Tibial nerve (tissue), 4 donors: Measurements from ENCODE around the gene HPS4. TPM values are rescaled to one million over a fixed set of nuclear protein-coding genes. Genes with fewer than 3 reads are reported as not detected.

Source experiments
- DNase-seq, 2 donors: peaks; one replicate each; pipeline ENCODE4 v3.0.0-alpha.2; 2019; ENCODE audit warnings: low spot score in 2 of 2
- H3K27ac ChIP-seq, 4 donors: fragments of 200-600 bp; sonication (generic) in 3 of 4; one replicate each; pipeline ENCODE4 v1.5.1; 2017 to 2019; ENCODE audit warnings: mild to moderate bottlenecking in 1 of 4
- H3K27me3 ChIP-seq, 2 donors: fragments of 200-600 bp; sonication (generic) in 1 of 2; one replicate each; pipeline versions ENCODE4 v1.5.1 to v1.6.0; 2017 to 2019
- H3K36me3 ChIP-seq, 3 donors: fragments of 200-600 bp; sonication (generic); one replicate each; pipeline ENCODE4 v1.5.1; 2018 to 2019
- H3K4me1 ChIP-seq, 4 donors: fragments of 200-600 bp; sonication (generic) in 3 of 4; one replicate each; pipeline ENCODE4 v1.5.1; 2017 to 2019
- H3K4me3 ChIP-seq, 4 donors: fragments of 200-600 bp; sonication (generic) in 3 of 4; one replicate each; pipeline ENCODE4 v1.5.1; 2017 to 2019; ENCODE audit warnings: mild to moderate bottlenecking in 1 of 4, moderate library complexity in 1 of 4
- H3K9me3 ChIP-seq, 4 donors: fragments of 200-600 bp; sonication (generic) in 3 of 4; one replicate each; pipeline ENCODE4 v1.5.1; 2017 to 2019
- CTCF ChIP-seq, 5 experiments: fragments of 200-600 bp in 3 of 5; fragments of 450-650 bp in 2 of 5; sonication (generic) in 3 of 5; IDR thresholded peaks; one replicate each; pipeline ENCODE4 v1.5.1; 2016 to 2019; ENCODE audit warnings: antibody characterized with exemption in 5 of 5, mild to moderate bottlenecking in 3 of 5, moderate library complexity in 2 of 5
- EP300 ChIP-seq, 2 donors: sonication (generic); formaldehyde crosslinking; IDR thresholded peaks; one replicate each; pipeline ENCODE4 v1.6.1; 2017; ENCODE audit warnings: antibody characterized with exemption in 2 of 2, mild to moderate bottlenecking in 1 of 2
- POLR2A ChIP-seq, 2 donors: fragments of 450-650 bp; IDR thresholded peaks; one replicate each; pipeline ENCODE4 v1.6.1; 2017; ENCODE audit warnings: antibody characterized with exemption in 2 of 2, mild to moderate bottlenecking in 2 of 2, moderate library complexity in 2 of 2
- WGBS, 2 donors: methylation state at CpG; one replicate each; pipeline ENCODE4 v1.1.5; 2018; 5-methylcytosine and 5-hydroxymethylcytosine counted together
- total RNA-seq, 4 donors: library from RNA; depleted of rRNA; stranded (reverse); fragments of >200 nt; gene quantifications; one replicate each; pipeline ENCODE4 v1.1.0, GENCODE V29; 2016

Gene HPS4
- total RNA-seq, 4 donors from 2014 or later = 32.7 to 62.3 (median 46.0) TPM

- Histone ChIP-seq H3K27me3 (no peaks in the 10 kb centered on the region), H3K27ac (no peak overlapping the region), H3K4me3 (no peak overlapping the region), H3K36me3 (peaks cover 3 to 89% (median 14%) of the 10 kb centered on the region in 3 donors), H3K4me1 (no peaks in the 10 kb centered on the region), H3K9me3 (no peaks in the 10 kb centered on the region)
- no peak for DNase-seq
- TF ChIP-seq EP300 (IDR thresholded peaks at IDR 0.05) (no peak), CTCF (IDR thresholded peaks at IDR 0.05) (no peak), POLR2A (IDR thresholded peaks at IDR 0.05) (no peak)
- 86 to 88% methylated on average over 5 of the region's 5 CpGs for WGBS, 2 donors
These were observed 29.6 kb downstream of the HPS4 start for GRCh38 chr22:26453812-26454500.

- no peaks in the 10 kb centered on the region for H3K27me3 ChIP-seq
- no peak for DNase-seq
- no peak overlapping the region for H3K4me3 ChIP-seq
- WGBS, 2 donors = 91 to 98% methylated on average over 9 of the region's 9 CpGs
- H3K9me3 ChIP-seq = no peaks in the 10 kb centered on the region
- no peak overlapping the region for H3K27ac ChIP-seq
- TF ChIP-seq EP300 (IDR thresholded peaks at IDR 0.05) (no peak), POLR2A (IDR thresholded peaks at IDR 0.05) (no peak)
- H3K4me1 ChIP-seq = no peaks in the 10 kb centered on the region
- H3K36me3 ChIP-seq = peaks cover 3 to 82% (median 14%) of the 10 kb centered on the region in 3 donors
These were observed 30.4 kb downstream of the HPS4 start for GRCh38 chr22:26453216-26453615.

GRCh38 chr22:26452236-26453016 lies 31.2 kb downstream of the HPS4 start:
- DNase-seq = no peak
- Histone ChIP-seq H3K9me3 (no peaks in the 10 kb centered on the region), H3K27ac (no peak overlapping the region), H3K36me3 (peaks cover 3 to 74% (median 14%) of the 10 kb centered on the region in 3 donors), H3K4me1 (no peaks in the 10 kb centered on the region), H3K4me3 (no peak overlapping the region), H3K27me3 (no peaks in the 10 kb centered on the region)
- 92 to 95% methylated on average over 23 of the region's 23 CpGs for WGBS, 2 donors
- TF ChIP-seq CTCF (IDR thresholded peaks at IDR 0.05) = no peak

GRCh38 chr22:26450453-26451185 lies 33.0 kb downstream of the HPS4 start:
- WGBS, 2 donors = 85 to 87% methylated on average over 9 of the region's 9 CpGs
- Histone ChIP-seq H3K4me3 (no peak overlapping the region), H3K27ac (no peak overlapping the region), H3K27me3 (no peaks in the 10 kb centered on the region), H3K36me3 (peaks cover 3 to 61% (median 10%) of the 10 kb centered on the region in 3 donors), H3K4me1 (no peaks in the 10 kb centered on the region), H3K9me3 (no peaks in the 10 kb centered on the region)
- DNase-seq = no peak
- no peak for TF ChIP-seq CTCF (IDR thresholded peaks at IDR 0.05)
- TF ChIP-seq POLR2A (IDR thresholded peaks at IDR 0.05) = no peak
- TF ChIP-seq EP300 (IDR thresholded peaks at IDR 0.05) = no peak

- WGBS, 2 donors = 59 to 70% methylated on average over 6 of the region's 6 CpGs
- DNase-seq = no peak
- H3K27ac ChIP-seq = no peak overlapping the region
- no peaks in the 10 kb centered on the region for H3K27me3 ChIP-seq
- no peaks in the 10 kb centered on the region for H3K9me3 ChIP-seq
- H3K4me1 ChIP-seq = no peaks in the 10 kb centered on the region
- peaks cover 3 to 52% (median 10%) of the 10 kb centered on the region in 3 donors for H3K36me3 ChIP-seq
- TF ChIP-seq CTCF (IDR thresholded peaks at IDR 0.05) = no peak
- no peak for TF ChIP-seq POLR2A (IDR thresholded peaks at IDR 0.05)
- no peak for TF ChIP-seq EP300 (IDR thresholded peaks at IDR 0.05)
- no peak overlapping the region for H3K4me3 ChIP-seq
These were observed 34.6 kb downstream of the HPS4 start for GRCh38 chr22:26448941-26449340.
